Fibroblast of pulmonary artery (primary cell): ENCODE data around the gene MYO1B.

Experiments used
- DNase-seq: peaks from one replicate; pipeline ENCODE4 v3.0.0-alpha.2; 2010; ENCODE audit warnings: low read depth
- H3K4me3 ChIP-seq: replicated peaks from 2 replicates; pipeline ENCODE4 v1.5.1; 2011; ENCODE audit warnings: low read depth, mild to moderate bottlenecking, control low read depth, low read length, moderate library complexity
- TF ChIP-seq, protein P1 (sequence below): IDR thresholded peaks from 2 replicates; pipeline ENCODE4 v1.5.1; 2011; ENCODE audit warnings: mild to moderate bottlenecking, control low read depth, low read length, inconsistent platforms; ENCODE audit errors: missing control alignments

Gene MYO1B

DNA sequence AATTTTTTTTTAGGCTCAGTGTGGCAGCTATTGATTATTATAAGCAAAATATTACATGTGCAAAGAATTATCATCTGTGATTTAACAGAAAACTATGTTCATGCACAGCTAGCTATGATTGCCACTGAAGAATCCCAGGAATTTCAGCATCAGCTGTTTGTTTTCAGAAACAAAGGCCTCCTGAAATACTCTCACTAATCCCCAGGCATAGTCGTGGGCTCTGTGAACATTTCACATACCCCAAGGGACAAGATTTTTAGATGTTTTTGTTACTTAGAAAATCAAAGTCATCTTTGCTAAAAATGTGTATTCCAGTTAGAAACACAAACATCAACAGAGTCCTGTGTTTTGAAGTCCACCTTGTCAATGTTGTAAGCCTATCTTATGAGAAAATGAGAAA, 156.1 kb downstream of the MYO1B start:
- TF ChIP-seq, protein P1, sequence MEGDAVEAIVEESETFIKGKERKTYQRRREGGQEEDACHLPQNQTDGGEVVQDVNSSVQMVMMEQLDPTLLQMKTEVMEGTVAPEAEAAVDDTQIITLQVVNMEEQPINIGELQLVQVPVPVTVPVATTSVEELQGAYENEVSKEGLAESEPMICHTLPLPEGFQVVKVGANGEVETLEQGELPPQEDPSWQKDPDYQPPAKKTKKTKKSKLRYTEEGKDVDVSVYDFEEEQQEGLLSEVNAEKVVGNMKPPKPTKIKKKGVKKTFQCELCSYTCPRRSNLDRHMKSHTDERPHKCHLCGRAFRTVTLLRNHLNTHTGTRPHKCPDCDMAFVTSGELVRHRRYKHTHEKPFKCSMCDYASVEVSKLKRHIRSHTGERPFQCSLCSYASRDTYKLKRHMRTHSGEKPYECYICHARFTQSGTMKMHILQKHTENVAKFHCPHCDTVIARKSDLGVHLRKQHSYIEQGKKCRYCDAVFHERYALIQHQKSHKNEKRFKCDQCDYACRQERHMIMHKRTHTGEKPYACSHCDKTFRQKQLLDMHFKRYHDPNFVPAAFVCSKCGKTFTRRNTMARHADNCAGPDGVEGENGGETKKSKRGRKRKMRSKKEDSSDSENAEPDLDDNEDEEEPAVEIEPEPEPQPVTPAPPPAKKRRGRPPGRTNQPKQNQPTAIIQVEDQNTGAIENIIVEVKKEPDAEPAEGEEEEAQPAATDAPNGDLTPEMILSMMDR: no peak
- H3K4me3 ChIP-seq: no peak overlapping the region
- peak; percentile 65 for DNase-seq

DNA sequence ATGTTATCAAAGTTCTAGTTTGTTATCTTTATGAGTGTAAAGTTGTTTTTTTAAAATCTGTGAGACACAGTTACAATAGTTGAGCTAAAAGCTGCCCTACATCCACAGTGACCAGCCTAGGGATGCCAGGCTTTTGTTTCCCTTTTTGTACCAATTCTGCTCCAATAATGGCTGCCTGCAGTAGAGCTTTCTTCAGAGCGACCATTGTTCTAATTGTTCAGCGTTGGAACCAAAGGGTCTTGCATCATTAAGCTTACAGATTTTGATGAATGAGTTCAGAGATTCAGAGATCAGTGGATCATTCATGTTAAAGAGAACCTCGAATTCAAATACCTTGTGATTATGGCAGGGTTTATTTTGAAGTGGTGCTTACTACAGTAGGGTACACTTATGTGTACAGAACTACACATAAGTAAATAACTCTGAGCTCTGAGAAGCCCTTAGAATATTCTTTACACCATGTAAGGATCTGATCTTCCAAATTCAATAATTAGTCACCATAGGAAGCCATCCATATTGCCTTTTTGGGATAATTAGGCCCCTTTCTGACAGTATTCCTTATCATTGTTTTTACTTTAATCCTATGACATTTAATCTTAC, 157.9 kb downstream of the MYO1B start:
- no peak overlapping the region for H3K4me3 ChIP-seq
- no peak for DNase-seq
- TF ChIP-seq, protein P1: no peak

DNA sequence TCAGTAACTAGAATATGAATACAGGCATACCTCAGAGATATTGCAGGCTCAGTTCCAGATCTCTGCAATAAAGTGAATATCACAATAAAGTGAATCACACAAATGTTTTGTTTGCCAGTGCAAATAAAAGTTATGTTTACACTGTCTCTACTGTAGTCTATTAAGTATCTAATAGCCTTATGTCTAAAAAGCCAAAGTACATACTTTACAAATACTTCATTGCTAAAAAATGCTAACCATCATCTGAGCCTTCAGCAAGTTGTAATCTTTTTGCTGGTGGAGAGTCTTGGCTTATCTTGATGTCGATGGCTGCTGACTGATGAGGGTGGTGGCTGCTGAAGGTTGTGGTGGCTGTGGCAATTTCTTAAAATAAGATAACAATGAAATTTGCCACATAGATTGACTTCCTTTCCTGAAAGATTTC, 159.4 kb downstream of the MYO1B start:
- no peak overlapping the region for H3K4me3 ChIP-seq
- DNase-seq: peak; percentile 29
- TF ChIP-seq, protein P1: no peak

DNA sequence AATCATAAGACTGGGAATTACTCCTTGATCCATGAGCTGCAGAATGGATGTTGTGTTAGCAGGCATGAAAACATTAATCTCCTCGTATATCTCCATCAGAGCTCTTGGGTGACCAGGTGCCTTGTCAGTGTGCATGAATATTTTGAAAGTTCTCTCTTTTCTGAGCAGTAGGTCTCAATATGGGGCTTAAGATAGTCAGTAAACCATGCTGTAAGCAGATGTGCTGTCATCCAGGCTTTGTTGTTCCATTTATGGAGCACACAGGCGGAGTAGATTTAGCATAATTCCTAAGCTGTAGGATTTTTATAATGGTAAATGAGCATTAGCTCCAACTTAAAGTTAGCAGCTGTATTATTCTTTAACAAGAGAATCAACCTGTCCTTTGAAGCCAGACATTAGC, 160.3 kb downstream of the MYO1B start:
- H3K4me3 ChIP-seq: no peak overlapping the region
- no peak for DNase-seq
- TF ChIP-seq, protein P1: no peak

- no peak overlapping the region for H3K4me3 ChIP-seq
- TF ChIP-seq, protein P1: no peak
- no peak for DNase-seq
Observed at GRCh38 chr2:191410646-191411436, 165.6 kb downstream of the MYO1B start.

DNA sequence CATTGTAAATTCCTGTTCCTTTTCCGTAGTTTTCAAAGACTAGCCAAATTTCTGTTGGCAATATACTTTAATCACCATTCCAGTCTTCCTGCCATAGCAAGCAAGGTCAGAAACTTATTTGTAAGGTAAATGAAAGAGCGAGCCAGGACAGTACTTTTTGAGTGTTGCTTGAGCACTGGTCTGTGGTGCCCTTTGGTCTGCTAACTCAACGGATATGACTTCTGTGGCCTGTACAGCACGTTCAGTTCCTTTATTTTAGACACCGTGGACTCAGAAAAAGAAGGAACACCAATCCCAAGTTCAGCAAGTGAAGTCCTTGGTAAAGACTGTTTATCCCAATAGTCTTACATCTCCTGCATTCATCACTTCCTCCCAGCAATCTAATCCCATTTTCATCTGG, 166.3 kb downstream of the MYO1B start:
- DNase-seq: no peak
- TF ChIP-seq, protein P1: no peak
- no peak overlapping the region for H3K4me3 ChIP-seq

GRCh38 chr2:191412353-191412752, 167.1 kb downstream of the MYO1B start:
- no peak overlapping the region for H3K4me3 ChIP-seq
- no peak for DNase-seq
- TF ChIP-seq, protein P1: no peak
